Measurements from ENCODE around the gene MYOM3.

DNA sequence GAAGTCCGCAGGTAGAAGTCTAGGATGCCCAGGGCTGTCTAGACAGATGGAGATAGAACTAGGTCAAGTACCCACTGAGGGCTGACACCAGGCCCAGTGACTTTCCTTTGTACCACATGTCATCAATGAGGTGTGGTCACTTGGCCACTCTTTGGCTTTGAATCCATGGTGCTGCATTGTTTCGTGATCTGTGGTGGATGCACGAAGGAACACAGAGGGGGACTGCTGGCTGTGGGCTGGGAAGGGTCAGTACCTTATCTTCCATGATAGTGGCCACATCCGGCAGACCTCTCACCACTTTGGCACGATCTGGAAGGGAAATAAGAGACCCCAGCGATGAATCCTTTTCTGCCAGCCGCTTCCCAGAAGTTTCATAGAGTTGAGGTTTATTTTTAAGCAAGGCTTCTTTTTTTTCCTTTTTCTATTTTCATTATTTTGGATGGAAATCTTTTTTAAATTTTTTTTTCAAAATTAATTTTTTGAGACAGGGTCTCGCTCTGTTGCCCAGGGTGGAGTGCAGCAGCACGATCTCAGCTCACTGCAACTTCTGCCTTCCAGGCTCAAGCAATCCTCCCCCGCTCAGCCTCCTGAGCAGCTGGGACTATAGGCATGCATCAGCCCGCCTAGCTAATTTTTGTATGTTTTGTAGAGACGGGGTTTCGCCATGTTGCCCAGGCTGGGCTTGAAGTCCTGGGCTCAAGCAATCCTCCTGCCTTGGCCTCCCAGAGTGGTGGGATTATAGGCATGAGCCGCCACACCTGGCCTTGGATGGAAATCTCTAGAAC, 53.1 kb downstream of the MYOM3 start:
- TF ChIP-seq, protein P1, sequence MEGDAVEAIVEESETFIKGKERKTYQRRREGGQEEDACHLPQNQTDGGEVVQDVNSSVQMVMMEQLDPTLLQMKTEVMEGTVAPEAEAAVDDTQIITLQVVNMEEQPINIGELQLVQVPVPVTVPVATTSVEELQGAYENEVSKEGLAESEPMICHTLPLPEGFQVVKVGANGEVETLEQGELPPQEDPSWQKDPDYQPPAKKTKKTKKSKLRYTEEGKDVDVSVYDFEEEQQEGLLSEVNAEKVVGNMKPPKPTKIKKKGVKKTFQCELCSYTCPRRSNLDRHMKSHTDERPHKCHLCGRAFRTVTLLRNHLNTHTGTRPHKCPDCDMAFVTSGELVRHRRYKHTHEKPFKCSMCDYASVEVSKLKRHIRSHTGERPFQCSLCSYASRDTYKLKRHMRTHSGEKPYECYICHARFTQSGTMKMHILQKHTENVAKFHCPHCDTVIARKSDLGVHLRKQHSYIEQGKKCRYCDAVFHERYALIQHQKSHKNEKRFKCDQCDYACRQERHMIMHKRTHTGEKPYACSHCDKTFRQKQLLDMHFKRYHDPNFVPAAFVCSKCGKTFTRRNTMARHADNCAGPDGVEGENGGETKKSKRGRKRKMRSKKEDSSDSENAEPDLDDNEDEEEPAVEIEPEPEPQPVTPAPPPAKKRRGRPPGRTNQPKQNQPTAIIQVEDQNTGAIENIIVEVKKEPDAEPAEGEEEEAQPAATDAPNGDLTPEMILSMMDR (IDR thresholded peaks at IDR 0.05; ENCODE audit: low read length), result no peak
- no peak for TF ChIP-seq EZH2 (IDR thresholded peaks at IDR 0.05; ENCODE audit: borderline replicate concordance, low read length)

All from OCI-LY1 (cell line).